Measurements from ENCODE around the gene ZNRF2.

GRCh38 chr7:30363778-30364563, 79.6 kb downstream of the ZNRF2 start:
- TF ChIP-seq CTCF (conservative IDR thresholded peaks at IDR 0.05 in 1 of 2, IDR thresholded peaks at IDR 0.05 in 1 of 2; ENCODE audit: low read depth in 1 of 2, low read length in 2 of 2) (no peak), EZH2 (IDR thresholded peaks at IDR 0.05; ENCODE audit: low read length, missing control alignments) (no peak)

All from fibroblast of lung (primary cell).